NCI-H345 treated with DMSO at 0.1 percent for 48 hours (cell line): ENCODE data around the gene WNK2.

ENCODE experiments used
- DNase-seq: peaks from one replicate; lab custom pipeline; 2025; ENCODE audit not compliant: unreplicated experiment; lab: John Stamatoyannopoulos, UW

Gene WNK2

DNA sequence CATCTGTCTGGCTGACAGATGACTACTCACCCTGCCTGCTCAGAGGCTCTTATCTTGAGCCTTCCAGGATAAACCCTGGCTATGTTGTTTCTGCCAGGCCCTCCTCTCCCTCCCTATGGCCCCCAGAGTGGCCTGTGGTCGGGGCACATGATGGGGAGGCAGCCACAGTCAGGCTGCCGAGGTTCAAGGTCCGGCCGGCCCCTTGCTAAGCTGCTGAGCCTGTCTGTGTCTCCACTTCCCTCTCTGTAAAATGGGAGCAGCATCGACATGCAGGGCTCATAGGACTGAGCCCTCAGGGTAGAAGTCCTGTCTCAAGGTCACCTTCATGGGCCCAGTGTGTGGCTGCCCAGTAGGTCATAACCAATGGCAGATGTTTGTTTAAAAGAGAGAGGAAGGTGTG is 28.5 kb downstream of the WNK2 start:
- no peak for DNase-seq

DNA sequence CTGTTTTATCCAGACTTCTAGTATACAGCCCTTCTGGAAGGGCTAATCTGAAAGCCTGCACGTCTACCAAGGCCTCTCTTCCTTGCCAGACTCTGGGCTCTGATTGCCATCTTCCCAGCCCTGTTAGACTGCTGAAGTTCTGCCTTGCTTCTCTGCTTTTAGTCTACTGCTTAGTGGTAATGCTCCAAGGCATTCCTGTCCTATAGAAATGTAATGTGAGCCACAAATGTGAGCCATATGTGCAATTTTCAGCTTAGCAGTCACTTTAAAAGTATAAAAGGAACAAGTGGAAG is 32.1 kb downstream of the WNK2 start:
- no peak for DNase-seq

DNA sequence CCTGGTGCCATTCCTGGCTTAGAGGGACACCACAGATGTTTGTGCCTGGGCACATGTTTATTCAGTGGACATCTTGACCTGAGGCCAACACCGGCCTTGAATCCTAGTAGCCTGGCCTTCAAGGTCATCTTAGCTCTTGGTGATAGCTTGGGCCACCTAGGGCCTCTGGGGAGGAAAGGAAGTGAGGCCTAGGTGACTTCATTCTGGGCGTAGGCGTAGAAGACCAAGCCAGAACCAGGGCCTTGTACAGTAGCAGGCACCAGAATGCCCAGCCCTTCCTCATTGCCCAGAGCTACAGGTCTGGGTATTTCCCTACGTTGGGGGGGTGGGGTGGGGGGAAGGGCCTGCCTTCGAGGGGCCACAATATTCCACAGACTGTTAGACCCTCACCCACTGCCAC is 33.8 kb downstream of the WNK2 start:
- no peak for DNase-seq

DNA sequence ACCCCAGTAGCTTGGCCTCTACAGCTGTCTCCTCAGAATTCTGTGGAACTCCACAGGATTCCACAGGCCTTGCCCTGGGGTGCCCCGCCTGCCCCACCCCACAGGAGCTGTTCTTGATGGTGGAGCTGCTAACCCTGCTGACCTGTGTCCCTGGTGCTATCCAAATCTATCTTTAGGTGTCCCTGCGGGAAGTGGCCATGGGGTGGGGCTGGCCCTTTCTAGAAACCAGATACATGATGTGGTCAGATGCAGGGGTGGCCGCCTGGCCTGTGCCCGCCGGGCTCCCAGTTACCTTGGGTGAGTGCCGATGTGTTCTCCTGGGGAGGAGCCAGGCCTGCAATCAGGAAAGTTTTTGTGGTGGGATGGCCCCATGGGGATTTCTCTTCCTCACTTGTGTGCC is 34.2 kb downstream of the WNK2 start:
- no peak for DNase-seq

DNA sequence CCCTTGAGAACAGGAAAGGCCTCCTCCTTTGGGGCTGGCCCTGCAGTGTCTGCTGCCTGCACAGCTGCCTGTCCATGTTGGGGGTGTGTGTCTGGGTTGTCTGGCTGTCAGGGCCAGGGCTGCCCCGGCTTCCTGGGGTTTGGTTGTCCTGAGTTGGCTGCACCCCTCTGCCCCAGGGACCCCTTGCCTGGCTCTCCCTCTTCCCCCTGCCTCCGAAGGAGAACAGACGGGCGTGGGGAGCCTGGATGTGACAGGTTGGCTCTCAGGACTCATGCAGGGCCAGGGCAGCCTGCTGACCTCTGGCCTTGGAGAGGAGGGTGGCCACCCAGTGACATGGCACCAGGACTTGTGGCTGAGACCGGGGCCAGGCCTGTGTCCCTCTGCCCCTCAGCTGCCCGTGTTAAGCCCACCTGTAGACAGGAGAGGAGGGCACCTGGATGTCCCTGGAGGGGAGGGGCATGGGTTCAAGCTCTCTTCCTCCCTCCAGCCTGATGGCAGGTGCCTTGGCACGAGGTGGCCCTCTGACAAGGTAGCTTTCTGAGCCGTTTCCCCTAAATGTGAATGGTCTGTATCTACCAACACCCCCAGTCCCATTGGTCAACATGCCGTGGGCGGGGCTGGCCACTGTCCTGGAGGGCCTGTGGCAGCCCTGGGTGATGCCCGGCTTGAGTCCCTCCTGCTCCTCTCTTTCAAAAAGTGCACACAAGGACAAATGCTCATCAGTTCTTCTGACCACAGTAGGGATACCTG is 34.9 kb downstream of the WNK2 start:
- no peak for DNase-seq

DNA sequence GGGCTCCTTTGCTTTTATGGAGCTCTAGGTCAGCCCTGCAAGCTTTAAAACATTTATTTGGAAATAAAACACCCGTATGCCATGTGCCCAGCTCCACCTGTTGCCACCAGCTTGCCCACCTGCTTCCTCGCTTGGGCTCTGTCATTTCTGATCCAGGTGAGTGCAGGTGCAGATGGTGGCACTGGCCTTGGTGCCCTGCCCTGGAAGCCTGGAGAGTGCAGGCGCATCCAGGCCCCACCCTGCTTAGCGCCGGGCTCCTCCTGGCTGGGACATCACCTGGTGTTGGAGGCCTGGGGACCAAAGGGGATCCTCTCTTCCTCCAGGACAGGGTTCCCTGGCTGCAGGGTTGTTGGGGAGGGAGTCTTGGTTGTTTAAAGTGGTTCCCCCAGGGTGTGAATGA is 35.8 kb downstream of the WNK2 start:
- DNase-seq = no peak

DNA sequence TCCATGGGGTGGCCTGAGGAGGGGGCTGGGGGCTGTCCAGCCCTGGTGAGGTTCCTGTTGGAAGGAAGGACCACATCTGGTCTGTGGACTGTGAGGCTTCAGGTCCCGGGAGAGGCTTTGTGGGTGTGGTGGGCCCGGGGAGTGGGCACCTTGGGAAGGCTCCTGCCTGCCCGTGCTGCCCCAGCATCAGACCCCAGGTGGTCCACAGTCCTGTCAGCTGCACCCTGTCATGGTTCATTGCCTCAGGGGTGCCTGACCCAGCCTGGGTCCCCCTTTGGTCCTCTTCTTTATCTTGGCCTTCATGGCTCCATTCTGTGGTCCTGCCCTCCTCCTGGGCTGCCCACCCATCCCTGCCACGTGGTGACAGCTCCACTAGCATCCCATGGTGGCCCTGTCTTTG is 36.7 kb downstream of the WNK2 start:
- no peak for DNase-seq

DNA sequence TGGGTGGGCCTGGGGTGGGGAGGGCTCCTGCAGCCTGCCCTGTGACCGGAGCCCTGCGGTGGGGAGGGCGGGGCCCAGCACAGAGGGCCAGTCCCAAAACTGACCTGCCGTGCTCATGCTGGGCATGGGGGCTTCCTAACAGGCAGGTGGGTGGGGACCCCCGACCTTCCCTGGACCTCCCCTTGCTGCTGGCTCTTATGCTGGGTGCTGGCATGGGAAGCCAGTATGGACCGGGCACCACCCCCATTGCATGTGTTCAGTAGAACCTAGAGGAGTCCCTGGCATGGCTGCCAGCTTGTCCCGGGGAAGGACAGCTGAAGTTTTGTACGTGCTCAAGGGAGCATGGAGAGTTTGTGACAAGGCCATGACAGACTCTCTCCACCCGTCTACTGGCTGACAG is 37.1 kb downstream of the WNK2 start:
- no peak for DNase-seq

DNA sequence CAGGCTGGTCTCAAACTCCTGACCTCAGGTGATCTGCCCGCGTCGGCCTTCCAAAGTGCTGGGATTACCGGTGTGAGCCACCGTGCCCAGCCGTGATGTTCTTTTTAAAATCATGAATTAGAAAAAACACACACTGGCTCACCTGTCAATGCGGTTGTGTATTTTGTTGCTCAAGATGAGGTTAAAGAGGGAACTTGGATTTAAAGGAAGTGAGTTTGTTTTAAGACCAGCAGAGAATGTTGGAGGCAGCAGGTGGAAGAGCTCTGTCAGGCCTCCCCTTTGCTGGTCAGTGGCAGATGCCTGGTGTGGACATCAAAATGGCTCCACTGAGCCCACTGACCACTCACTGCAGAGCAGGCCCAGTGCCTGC is 38.9 kb downstream of the WNK2 start:
- DNase-seq = no peak

DNA sequence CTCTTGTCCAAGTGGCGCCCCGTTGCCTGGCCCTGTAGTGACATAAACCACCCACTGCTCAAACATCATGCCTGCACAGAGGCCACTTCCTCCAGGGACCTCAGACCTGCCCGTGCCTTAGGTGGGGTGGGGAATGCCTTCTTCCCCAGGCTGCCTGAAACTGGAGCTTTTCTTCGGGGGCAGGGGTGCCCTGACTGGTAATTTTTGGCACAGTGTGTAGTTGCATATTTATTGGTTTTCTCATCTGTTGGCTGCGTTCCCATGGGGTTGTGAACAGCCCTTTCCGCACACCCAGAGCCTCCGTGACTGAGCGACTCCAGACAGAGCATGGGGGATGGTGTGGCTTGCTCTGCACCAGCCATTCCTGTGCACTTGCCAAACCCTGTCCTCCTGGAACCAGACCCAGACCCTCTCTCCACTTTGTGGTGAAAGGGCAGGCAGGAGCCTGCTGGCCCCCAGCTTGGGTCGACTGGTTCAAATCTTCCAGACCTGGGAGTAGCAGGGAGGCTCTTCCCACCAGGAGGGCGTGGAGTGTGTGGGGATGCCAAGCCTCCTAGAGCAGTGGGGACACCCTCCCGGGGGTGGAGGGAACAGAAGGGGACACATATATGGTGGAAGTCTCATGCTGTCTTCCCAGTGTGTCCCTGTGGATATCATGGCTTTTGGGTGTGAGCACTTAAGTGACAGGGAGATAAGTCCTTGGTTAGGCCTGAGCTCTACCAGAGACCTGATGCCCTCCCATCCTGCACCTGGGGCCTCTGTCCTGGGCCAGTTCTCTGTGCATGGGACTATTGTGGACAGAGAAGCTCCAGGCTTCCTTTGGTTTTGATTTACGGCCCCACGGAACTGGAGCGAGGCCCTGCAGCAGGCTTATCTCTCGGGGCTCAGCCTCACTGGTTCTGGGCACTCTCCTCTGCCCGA is 39.6 kb downstream of the WNK2 start:
- DNase-seq = no peak

DNA sequence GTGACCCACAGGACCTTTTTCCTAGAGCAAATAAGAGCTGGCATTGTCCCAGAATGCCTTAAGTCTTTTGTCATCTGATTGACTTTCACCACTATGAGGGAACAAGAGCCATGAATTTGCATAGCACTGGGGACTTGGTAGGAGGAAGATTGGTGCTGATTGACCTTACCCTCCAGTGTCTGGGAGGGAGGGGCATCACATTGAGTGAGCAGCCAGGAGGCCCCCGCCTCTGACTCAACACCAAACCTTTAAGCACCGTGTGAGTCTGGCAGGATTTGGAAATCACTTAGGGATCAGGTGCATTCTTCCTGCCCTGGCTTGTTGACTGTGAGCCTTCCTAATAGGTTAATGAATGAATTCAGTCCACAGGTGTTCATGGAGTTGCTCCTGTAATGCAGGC is 40.7 kb downstream of the WNK2 start:
- DNase-seq = no peak

DNA sequence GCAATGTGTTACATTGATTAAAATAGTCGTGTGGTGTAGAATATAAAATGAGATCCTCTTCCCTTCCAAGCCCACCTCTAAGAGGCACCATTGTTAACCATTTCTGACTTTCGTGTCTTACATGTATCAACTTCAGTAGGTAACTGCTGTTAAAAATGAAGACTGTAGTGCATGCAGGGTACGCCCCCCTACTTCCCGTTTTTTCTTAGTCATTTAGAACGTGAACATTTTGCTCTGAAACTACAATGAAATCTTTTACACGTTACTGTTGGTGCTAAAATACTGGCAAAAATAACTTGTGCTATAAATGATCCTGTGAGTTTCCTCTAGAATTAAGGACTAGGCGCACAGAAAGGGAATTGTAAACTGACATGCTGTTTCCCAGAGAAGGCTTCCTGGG is 41.5 kb downstream of the WNK2 start:
- no peak for DNase-seq

DNA sequence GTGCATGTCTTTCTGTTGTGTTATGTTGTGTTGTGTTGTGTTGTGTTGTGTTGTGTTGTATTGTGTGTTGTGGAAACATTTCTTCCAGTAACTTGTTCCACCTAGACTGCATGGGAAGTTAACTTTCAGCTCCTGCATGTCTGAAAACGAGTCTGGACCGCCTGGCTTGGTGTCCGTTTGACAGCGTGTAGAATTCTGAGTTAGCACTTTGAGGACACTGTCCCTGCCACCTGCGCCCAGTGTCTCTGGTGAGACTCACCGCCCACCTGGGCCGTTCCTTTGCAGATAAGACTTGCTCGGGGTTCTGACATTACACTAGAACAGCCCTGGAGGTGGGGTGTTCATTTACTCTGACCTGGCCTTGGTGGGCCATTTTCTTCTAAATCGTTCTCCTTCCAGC is 42.0 kb downstream of the WNK2 start:
- DNase-seq = no peak

DNA sequence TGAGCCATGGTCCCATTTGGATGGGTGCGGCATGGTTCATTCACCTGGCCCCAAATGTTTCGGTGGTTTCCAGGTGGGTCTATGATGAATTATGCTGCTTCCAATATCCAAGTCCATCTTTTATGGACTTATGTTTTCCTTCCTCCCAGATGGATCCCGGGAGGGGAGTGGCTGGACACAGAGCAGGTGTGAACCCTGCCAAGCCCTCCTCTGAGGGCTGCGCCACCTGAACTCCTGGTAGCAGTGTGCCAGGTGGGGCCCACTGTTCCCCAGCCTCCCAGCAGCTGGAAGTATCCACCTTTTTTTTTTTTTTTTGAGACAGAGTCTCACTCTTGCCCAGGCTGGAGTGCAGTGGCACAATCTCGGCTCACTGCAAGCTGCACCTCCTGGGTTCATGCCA is 42.9 kb downstream of the WNK2 start:
- no peak for DNase-seq

DNA sequence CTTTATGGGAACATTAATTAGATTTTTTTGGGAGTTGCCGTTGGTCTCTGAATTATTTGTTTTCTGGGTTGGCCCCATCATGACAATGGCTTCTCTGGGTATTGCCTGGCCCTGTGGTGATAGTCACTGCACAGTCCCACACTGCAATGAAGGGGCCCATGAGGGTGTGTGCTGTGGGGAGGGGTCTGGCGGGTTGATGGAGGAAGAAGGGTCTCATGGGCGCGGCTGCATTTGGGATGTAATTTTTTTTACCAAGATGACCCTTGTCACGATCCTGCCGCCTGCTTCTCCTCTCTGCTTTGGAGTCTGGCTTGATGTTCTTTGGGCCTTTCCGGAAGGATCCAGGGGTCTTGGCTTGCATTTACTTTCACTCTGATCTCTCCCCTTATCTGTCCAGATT is 44.1 kb downstream of the WNK2 start:
- no peak for DNase-seq

DNA sequence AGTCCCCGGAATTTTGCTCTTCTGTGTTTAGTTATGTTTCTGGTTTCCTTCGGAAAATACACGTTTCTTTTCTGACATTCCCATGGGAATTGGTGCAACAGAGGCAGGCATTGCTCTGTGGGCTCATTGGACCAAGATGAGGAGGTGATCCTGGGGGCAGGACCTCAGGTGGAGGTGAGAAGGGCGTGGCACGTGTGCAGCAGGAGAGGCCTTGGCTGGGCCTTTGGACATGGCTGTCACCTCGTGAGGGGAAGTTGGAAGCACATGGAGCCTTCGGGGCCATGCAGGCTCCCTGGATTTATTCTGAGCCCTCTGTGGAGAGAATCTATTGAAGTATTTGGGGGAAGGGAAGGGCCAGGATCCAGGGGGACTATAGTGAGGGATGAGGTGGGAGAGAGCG is 44.5 kb downstream of the WNK2 start:
- DNase-seq = no peak

DNA sequence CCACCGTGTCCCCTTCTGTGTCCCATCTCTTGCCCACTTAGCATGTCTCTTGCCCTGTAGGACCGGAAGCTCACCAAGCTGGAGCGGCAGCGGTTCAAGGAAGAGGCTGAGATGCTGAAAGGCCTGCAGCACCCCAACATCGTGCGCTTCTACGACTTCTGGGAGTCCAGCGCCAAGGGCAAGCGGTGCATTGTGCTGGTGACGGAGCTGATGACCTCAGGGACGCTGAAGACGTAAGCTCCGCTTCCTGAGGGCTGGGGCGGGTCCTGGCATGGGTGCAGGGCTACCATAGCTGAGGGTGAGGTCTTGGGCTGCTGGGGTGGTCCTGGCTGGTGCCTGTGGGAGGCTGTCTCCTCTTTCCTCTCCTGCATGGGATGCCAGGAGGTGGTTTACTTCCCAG is 45.7 kb downstream of the WNK2 start:
- DNase-seq = no peak

DNA sequence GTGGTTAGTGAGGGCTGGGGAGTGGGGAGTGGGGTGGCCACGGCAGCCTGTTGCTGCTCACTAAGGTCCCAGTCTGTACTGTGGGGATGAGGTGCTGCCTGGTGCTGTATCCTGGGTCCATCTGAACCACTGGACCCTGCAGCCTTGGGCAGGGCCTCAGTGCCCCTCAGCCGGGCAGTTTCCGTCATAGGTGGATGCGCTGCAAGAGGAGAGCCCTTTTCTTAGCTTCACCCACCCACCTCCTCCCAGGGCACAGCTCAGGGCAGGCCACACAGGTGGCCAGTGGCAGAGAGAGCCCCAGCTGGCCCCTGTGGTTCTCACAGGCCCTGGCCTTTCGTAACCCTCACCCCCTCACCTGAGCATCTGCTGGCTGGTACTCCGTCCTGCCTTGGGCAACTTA is 46.2 kb downstream of the WNK2 start:
- DNase-seq = no peak

DNA sequence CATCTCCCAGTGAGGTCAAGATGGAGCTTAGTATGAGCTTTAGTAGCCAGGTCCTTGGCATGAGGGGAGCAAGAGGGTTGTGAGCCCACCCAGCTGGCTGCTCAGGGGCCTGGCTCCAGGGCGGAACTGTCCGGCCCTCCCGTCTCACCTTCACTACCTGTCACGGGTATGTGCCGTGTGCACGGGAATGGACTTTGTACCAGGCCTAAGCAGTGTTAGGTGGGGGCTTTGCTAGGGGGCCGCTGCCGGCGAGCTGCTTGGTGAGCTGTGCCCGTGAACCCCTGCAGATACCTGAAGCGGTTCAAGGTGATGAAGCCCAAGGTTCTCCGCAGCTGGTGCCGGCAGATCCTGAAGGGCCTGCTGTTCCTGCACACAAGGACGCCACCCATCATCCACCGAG is 46.7 kb downstream of the WNK2 start:
- no peak for DNase-seq

DNA sequence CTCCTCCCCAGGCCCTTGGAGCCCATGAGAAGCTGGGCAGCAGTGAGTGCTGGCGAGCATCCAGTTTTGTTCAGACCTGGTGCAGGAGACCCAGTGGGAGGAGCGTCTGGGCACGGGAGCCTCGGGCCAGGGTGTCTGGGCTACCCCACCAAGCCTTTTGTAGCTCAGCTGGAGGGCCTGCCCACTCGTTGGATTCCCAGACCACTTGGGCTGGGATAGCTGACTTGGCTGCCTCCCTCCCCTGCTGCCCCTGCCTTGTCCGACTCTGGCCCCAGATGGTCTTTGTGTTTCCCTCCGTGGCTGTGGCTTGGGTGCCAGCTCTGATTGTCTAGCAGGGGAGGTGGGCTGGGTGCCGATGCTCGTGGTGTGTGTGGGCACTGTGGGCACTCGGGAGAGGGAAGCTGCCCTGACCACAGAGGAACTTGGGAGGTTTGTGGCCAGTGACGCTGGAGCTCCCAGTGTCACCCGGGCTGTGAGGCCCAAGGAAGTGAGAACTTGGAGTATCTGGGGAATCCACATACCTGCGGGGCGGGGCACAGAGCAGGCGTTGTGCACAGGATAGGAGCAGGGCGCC is 47.3 kb downstream of the WNK2 start:
- peak; percentile 8 for DNase-seq

DNA sequence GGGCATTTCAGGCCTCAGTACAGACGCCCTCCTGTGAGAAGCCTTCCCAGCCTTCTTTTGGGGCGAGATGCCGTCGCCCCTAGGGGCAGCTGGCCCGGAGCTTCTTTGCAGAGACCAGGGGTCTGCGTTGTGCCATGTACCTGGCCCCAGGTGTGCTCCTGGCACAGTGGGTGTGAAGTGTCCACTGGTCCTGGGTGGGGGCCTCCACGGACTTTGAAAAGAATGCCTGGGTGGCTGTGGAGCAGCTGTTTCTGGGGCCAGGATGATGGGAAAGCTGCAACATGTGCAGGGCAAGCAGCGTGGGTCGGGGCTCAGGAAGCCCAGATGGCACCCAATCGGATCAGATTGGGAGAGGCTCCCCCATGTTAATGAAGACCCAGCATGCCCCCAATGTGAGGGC is 47.8 kb downstream of the WNK2 start:
- DNase-seq = no peak

DNA sequence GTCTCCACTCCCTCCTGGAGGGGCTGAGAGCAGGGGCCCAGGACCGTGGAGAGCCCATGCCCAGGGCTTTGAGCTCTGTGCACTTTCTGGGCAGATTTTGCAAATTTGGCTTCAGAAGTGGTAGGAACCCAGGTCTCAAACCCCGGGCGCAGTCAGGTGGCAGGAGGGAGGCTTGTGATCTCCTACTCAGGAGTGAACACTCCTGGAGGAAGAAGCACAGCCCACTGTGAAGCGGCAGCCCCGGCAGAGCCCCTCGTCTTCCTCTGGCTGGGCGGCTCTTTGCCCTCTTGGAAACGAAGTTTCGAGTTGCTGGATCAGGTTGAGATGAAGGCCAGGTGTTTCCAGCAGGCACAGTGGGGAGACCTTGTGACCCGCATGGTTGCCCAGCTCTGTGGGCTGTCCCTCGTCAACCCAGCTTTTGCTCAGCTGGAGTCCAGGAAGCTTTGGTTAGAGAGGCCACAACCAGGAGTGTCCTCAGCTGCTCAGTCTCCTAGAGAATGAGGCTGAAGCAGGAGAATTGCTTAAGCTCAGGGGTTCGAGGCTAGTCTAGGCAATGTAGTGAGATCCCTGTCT is 48.5 kb downstream of the WNK2 start:
- no peak for DNase-seq
